KMS-11 (cell line): ENCODE measurements around the gene LARGE1.

Source experiments
- H2AFZ ChIP-seq: fragments of 200-600 bp; sonication (generic); 2 replicates; pipeline ENCODE4 v1.6.1; 2016; ENCODE audit warnings: antibody characterized with exemption, mixed run types, low read depth
- H3K27ac ChIP-seq: fragments of 200-600 bp; sonication (generic); 2 replicates; pipeline ENCODE4 v1.6.1; 2016; ENCODE audit warnings: mild to moderate bottlenecking, mixed run types
- H3K27me3 ChIP-seq: fragments of 200-600 bp; sonication (generic); 2 replicates; pipeline ENCODE4 v1.6.1; 2017; ENCODE audit warnings: mild to moderate bottlenecking, low read depth, mixed run types, moderate library complexity; ENCODE audit not compliant: insufficient read depth
- H3K36me3 ChIP-seq: fragments of 200-600 bp; sonication (generic); 2 replicates; pipeline ENCODE4 v1.6.1; 2017; ENCODE audit warnings: mild to moderate bottlenecking, mixed run types; ENCODE audit not compliant: insufficient read depth
- H3K4me1 ChIP-seq: fragments of 200-600 bp; sonication (generic); 2 replicates; pipeline ENCODE4 v1.6.1; 2016; ENCODE audit warnings: mild to moderate bottlenecking, low read depth, mixed run types; ENCODE audit not compliant: poor library complexity, severe bottlenecking
- H3K4me2 ChIP-seq: fragments of 200-600 bp; sonication (generic); 2 replicates; pipeline ENCODE4 v1.7.0; 2016; ENCODE audit warnings: mild to moderate bottlenecking, mixed run types
- H3K4me3 ChIP-seq: fragments of 200-600 bp; sonication (generic); IDR thresholded peaks from 2 replicates; pipeline ENCODE4 v1.6.1; 2017; ENCODE audit warnings: low read depth, low read length, mixed read lengths; ENCODE audit not compliant: insufficient read depth
- H3K79me2 ChIP-seq: fragments of 200-600 bp; sonication (generic); 2 replicates; pipeline ENCODE4 v1.6.1; 2016; ENCODE audit warnings: low read depth, mixed run types; ENCODE audit not compliant: insufficient read depth
- H3K9ac ChIP-seq: fragments of 200-600 bp; sonication (generic); 2 replicates; pipeline ENCODE4 v1.6.1; 2016; ENCODE audit warnings: mild to moderate bottlenecking, mixed run types
- H4K20me1 ChIP-seq: fragments of 200-600 bp; sonication (generic); 2 replicates; pipeline ENCODE4 v1.6.1; 2016; ENCODE audit warnings: mild to moderate bottlenecking, mixed run types; ENCODE audit not compliant: insufficient read depth
- TF ChIP-seq, protein P1 (sequence below): fragments of 200-600 bp; sonication (generic); conservative IDR thresholded peaks from 2 replicates; pipeline ENCODE4 v1.6.1; 2017; ENCODE audit warnings: low read depth, mild to moderate bottlenecking, antibody characterized with exemption, low read length, moderate library complexity, mixed read lengths

LARGE1 gene

DNA sequence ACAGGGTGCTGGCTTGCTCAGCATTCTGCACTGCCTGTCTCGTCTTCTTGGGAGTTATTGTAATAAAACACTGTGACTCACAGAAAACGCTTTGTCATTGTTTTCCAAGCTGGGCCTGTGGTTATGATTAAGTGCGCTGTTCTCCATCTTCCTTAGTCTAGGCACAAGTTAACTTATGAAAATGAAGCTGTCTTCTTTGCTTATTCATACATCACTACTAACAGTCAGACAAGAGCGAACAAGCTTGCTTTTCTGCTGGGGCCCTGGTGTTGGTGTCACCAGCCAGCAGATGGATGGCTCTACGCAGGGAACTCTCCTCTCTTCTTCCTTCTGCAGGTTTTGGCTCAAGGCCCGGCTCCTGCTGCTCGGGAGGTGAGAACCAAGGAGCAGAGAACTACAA, 482.0 kb downstream of the LARGE1 start:
- H3K79me2 ChIP-seq: no peaks in the 10 kb centered on the region
- H4K20me1 ChIP-seq: no peaks in the 10 kb centered on the region

DNA sequence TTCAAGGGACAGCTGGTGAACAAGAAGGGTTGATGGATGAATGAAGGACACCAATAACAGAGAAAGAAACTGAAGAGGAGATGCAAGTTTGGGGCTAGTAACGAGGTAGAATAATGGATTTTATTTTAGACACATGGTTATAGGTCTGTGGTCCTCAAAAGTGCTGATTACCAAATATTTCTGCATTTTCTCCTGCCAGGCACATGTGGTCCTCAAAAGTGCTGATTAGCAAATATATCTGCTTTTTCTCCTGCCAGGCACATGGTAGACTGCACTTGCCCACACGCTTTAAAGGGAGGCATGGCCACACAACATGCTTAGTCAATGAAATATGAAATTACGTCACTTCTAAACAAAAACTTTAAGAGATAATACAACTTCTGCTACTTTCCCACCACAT, 489.0 kb downstream of the LARGE1 start:
- Histone ChIP-seq H4K20me1 (no peaks in the 10 kb centered on the region), H3K4me1 (no peaks in the 10 kb centered on the region), H3K4me2 (no peak overlapping the region), H3K36me3 (no peaks in the 10 kb centered on the region), H3K79me2 (no peaks in the 10 kb centered on the region), H2AFZ (no peak overlapping the region), H3K27ac (no peak overlapping the region), H3K9ac (no peak overlapping the region), H3K27me3 (no peaks in the 10 kb centered on the region), H3K4me3 (no peak overlapping the region)
- TF ChIP-seq, protein P1, sequence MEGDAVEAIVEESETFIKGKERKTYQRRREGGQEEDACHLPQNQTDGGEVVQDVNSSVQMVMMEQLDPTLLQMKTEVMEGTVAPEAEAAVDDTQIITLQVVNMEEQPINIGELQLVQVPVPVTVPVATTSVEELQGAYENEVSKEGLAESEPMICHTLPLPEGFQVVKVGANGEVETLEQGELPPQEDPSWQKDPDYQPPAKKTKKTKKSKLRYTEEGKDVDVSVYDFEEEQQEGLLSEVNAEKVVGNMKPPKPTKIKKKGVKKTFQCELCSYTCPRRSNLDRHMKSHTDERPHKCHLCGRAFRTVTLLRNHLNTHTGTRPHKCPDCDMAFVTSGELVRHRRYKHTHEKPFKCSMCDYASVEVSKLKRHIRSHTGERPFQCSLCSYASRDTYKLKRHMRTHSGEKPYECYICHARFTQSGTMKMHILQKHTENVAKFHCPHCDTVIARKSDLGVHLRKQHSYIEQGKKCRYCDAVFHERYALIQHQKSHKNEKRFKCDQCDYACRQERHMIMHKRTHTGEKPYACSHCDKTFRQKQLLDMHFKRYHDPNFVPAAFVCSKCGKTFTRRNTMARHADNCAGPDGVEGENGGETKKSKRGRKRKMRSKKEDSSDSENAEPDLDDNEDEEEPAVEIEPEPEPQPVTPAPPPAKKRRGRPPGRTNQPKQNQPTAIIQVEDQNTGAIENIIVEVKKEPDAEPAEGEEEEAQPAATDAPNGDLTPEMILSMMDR: no peak

More for the DNA sequence above, 482.0 kb downstream of the LARGE1 start:
- no peak overlapping the region for H2AFZ ChIP-seq
- H3K4me3 ChIP-seq: no peak overlapping the region
- no peaks in the 10 kb centered on the region for H3K4me1 ChIP-seq
- no peaks in the 10 kb centered on the region for H3K27me3 ChIP-seq
- H3K4me2 ChIP-seq: no peak overlapping the region
- H3K9ac ChIP-seq: no peak overlapping the region
- no peaks in the 10 kb centered on the region for H3K36me3 ChIP-seq
- TF ChIP-seq, protein P1: no peak
- no peak overlapping the region for H3K27ac ChIP-seq

DNA sequence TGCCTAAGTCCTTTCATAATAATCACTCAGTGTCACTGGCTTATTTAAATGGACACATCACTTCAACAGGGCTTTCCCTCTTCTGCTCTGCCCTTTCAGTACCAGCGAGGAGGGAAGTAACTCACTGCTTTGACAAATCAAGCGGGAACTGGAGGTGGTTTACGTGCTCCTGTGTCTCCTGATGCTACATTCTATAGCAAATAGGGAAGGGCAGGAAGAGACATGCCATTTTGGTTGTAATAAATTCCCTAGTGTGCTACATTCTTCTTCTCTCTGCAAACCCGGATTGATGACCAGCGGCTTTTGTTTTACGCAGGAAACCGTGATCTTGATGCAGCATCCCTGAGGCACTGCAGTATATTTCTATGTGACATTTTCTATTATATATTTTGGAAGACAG, 491.0 kb downstream of the LARGE1 start:
- Histone ChIP-seq H3K4me2 (no peak overlapping the region), H2AFZ (no peak overlapping the region), H3K4me3 (no peak overlapping the region), H3K4me1 (no peaks in the 10 kb centered on the region), H3K27me3 (no peaks in the 10 kb centered on the region), H3K9ac (no peak overlapping the region), H3K36me3 (no peaks in the 10 kb centered on the region), H4K20me1 (no peaks in the 10 kb centered on the region), H3K27ac (no peak overlapping the region), H3K79me2 (no peaks in the 10 kb centered on the region)
- TF ChIP-seq, protein P1: no peak

DNA sequence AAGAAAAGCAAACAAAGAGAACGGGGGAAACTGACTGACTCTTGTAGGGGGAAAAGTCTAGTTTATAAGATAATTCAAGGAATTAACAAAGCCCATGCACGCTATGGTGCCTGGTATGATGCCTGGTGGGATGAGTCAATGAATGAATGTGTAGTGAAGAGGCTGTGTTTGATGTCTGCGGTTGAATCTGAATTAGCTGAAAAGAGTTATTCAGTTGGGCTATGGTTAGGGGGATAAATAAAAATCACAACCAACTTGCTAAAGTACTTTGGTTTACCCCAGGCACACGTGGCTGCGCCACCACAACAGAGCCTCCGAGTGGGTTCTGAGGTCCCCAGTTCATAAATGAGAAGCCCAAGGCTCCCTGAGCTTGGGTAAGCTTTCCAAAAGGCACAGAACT, 492.8 kb downstream of the LARGE1 start:
- no peaks in the 10 kb centered on the region for H3K4me1 ChIP-seq
- H3K79me2 ChIP-seq: no peaks in the 10 kb centered on the region
- no peak overlapping the region for H3K4me2 ChIP-seq
- H2AFZ ChIP-seq: no peak overlapping the region
- H3K27me3 ChIP-seq: no peaks in the 10 kb centered on the region
- TF ChIP-seq, protein P1: no peak
- no peaks in the 10 kb centered on the region for H3K36me3 ChIP-seq
- H3K9ac ChIP-seq: no peak overlapping the region
- no peak overlapping the region for H3K4me3 ChIP-seq
- no peak overlapping the region for H3K27ac ChIP-seq
- H4K20me1 ChIP-seq: no peaks in the 10 kb centered on the region
